Activated T-helper 17 cell treated with anti-CD3 and anti-CD28 coated beads, Interleukin-2, amount 50 U/mL, for 72 hours (primary cell): ENCODE measurements around the gene SAMD4A. TPM values are rescaled to one million over a fixed set of nuclear protein-coding genes. Genes with fewer than 3 reads are reported as not detected.
A peak's percentile ranks its signal among the peaks of the same experiment; 100 is the strongest.

ENCODE experiments used
- ATAC-seq: fragments of 150-1000 bp; cut with Tn5 transposase; replicated peaks from 2 replicates; pipeline ENCODE4 v1.10.0; 2021; ENCODE audit warnings: mild to moderate bottlenecking, moderate library complexity
- H3K27ac Mint-ChIP-seq: one replicate; pipeline ENCODE4 v1.8.0; 2022; ENCODE audit warnings: mixed read lengths
- H3K27me3 Mint-ChIP-seq: one replicate; pipeline ENCODE4 v1.8.0; 2022; ENCODE audit warnings: mixed read lengths
- H3K36me3 Mint-ChIP-seq: one replicate; pipeline ENCODE4 v1.8.0; 2022; ENCODE audit warnings: low read depth, mild to moderate bottlenecking, mixed read lengths
- H3K4me1 Mint-ChIP-seq: one replicate; pipeline ENCODE4 v1.8.0; 2022; ENCODE audit warnings: mixed read lengths
- H3K4me3 Mint-ChIP-seq: one replicate; pipeline ENCODE4 v1.8.0; 2022; ENCODE audit warnings: mild to moderate bottlenecking, mixed read lengths
- H3K9me3 Mint-ChIP-seq: one replicate; pipeline ENCODE4 v1.8.0; 2022; ENCODE audit warnings: mixed read lengths
- total RNA-seq, 2 donors: library from RNA; stranded (reverse); gene quantifications; one replicate each; pipeline ENCODE4 v1.2.3, GENCODE V29; 2022

SAMD4A gene
- total RNA-seq, 2 donors from 2014 or later: 3.2 to 4.4 TPM

DNA sequence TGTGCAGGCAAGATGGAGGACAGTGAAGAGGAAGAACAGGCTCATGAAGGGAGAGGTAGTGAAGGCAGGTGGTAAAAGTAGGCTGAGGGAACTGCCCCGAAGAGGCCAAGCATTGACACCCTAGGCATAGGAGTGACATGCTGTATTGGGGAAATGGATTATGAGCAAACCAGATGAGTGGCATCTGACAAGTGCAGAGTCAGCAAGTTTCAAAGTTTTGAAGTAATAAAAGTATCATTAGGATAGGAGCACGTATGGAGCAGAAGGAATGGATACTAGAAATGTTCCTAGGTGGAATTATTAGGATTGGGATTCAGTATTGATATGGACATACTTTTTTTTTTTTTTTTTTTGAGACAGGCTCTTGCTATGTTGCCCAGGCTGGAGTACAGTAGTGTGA lies 139.8 kb downstream of the SAMD4A start:
- no peak overlapping the region for H3K27ac Mint-ChIP-seq
- no peaks in the 10 kb centered on the region for H3K4me1 Mint-ChIP-seq
- no peak for ATAC-seq
- no peak overlapping the region for H3K4me3 Mint-ChIP-seq
- H3K9me3 Mint-ChIP-seq: no peaks in the 10 kb centered on the region
- no peaks in the 10 kb centered on the region for H3K27me3 Mint-ChIP-seq
- H3K36me3 Mint-ChIP-seq: no peaks in the 10 kb centered on the region

DNA sequence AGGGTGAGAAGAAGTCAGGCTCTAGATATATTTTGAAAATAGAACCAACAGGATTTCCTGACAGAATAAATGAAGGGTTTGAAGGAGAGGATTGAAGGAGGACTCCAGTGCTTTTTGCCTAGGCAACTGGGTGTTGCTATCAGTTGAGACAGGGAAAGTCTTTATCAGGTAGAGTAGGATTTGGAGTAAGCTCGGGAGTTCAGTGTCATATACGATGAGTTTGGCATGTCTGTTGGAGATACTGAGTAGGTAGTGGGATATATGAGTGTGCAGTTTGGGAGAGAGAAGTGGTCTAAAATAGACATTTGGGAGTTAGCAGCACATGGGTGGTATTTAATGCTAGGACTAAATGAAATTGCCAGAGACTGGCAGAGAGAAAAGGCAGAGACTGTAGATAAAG lies 141.2 kb downstream of the SAMD4A start:
- Mint-ChIP-seq H3K4me1 (no peaks in the 10 kb centered on the region), H3K4me3 (no peak overlapping the region), H3K27me3 (no peaks in the 10 kb centered on the region), H3K36me3 (no peaks in the 10 kb centered on the region), H3K27ac (no peak overlapping the region), H3K9me3 (no peaks in the 10 kb centered on the region)
- ATAC-seq: no peak

DNA sequence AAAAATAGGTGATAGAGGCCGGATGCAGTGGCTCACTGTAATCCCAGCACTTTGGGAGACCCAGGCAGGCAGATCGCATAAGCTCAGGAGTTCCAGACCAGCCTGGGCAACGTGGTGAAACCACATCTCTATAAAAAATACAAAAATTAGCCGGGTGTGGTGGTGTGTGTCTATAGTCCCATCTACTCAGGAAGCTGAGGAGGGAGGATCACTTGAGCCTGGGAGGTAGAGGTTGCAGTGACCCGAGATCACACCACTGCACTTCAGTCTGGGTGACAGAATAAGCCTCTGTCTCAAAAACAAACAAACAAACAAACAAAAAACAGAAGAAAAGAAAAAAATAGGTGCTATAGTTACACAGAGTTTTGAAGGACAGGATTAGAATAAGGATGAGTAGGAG lies 142.1 kb downstream of the SAMD4A start:
- H3K27me3 Mint-ChIP-seq: no peaks in the 10 kb centered on the region
- no peaks in the 10 kb centered on the region for H3K4me1 Mint-ChIP-seq
- no peak overlapping the region for H3K4me3 Mint-ChIP-seq
- H3K27ac Mint-ChIP-seq: no peak overlapping the region
- no peak for ATAC-seq
- H3K36me3 Mint-ChIP-seq: no peaks in the 10 kb centered on the region
- no peaks in the 10 kb centered on the region for H3K9me3 Mint-ChIP-seq

DNA sequence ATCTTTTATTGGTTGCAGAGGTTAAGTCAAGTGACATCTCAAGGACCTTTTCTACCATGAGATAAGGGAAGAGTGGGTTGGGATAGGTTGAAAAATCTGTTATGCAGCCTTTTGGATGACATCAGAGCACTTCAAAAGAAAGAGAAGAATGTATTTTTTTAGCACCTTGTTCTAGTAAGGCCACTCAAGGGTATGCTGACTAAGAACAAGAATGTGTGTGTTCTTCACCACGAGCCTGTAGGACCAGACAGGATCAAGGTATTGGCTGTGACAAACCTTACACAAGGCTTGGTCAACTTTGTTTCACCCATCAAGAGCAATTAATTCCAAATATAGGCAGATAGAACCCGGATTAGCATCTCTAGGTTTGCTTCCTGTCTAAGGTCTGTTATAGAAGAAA lies 142.5 kb downstream of the SAMD4A start:
- no peak overlapping the region for H3K27ac Mint-ChIP-seq
- peak; percentile 92 for ATAC-seq

DNA sequence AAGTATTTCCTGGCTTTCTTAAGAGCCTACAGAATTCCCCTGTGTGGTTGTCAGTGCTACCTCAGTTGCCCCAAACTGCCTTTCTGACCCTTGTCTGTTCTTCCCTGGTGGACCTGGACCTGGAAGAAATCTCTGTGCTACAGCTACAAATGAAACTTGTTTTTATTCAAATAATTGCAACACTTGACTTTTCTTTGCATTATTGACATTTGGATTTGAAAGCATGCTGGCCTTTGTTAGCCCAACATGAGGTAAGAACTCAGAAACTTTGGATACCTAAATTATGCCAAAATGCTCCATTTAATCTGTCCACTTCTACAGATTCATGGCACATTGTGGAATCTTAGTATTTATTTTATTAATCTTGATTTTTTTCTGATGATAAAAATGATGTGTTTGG lies 142.9 kb downstream of the SAMD4A start:
- Mint-ChIP-seq H3K9me3 (no peaks in the 10 kb centered on the region), H3K27ac (no peak overlapping the region), H3K27me3 (peaks cover 4% of the 10 kb centered on the region), H3K36me3 (no peaks in the 10 kb centered on the region), H3K4me1 (no peaks in the 10 kb centered on the region), H3K4me3 (no peak overlapping the region)
- ATAC-seq: no peak

More for the DNA sequence above, 142.5 kb downstream of the SAMD4A start:
- Mint-ChIP-seq H3K27me3 (peaks cover 2% of the 10 kb centered on the region), H3K4me3 (no peak overlapping the region), H3K36me3 (no peaks in the 10 kb centered on the region), H3K4me1 (no peaks in the 10 kb centered on the region), H3K9me3 (no peaks in the 10 kb centered on the region)

DNA sequence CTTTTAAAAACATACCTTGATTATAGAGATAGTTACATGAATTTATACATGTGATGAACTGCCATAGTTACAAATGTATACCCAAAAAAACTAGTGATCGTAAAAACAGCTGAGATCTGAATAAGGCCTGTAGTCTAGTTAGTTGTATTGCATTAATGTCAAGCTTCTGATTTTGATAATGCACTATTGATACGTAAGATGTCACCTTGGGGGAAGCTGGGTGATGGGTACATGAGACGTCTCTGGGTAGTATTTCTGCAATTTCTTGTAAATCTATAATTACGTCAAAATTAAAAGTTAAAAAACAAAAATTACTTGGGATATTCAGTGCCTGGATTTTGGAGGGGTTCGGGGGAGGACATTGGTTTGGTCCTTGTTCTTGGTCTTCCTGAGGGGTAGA lies 144.4 kb downstream of the SAMD4A start:
- H3K27ac Mint-ChIP-seq: no peak overlapping the region
- H3K27me3 Mint-ChIP-seq: peaks cover 4% of the 10 kb centered on the region
- H3K4me3 Mint-ChIP-seq: no peak overlapping the region
- no peaks in the 10 kb centered on the region for H3K36me3 Mint-ChIP-seq
- H3K4me1 Mint-ChIP-seq: no peaks in the 10 kb centered on the region
- no peak for ATAC-seq
- H3K9me3 Mint-ChIP-seq: no peaks in the 10 kb centered on the region

DNA sequence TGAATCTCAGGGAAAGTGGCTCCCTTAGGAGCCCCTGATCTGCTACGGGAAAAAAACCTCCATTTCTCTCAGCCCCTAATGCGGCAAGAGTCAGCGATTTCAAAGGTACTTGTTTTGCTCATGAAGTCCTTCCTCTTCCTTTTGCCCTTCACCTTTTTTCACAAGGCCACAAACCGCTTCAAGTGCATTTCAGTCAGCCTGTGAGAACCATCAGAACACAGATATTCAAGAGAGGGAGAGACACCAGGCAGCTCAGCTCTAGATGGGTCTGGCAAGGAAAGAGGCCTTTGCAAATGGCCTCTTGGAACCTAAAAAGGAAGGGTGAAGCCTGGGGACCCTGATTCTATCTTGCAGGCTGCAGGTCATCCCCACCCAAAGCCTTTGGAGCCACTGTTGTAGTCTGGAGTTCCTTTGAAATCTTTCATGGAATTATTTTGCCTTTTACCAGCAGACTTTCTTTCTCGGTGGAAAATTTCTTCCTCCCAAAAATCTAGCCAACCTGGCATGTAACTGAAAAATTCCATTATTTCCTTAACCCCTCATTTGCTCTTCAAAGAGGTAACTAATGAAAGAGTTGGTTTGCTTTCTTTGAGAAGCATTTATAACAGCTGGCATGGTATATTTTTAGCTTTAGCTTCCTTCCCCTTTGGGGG lies 145.0 kb downstream of the SAMD4A start:
- ATAC-seq: no peak
- no peaks in the 10 kb centered on the region for H3K9me3 Mint-ChIP-seq
- no peaks in the 10 kb centered on the region for H3K36me3 Mint-ChIP-seq
- H3K4me3 Mint-ChIP-seq: no peak overlapping the region
- no peak overlapping the region for H3K27ac Mint-ChIP-seq
- H3K27me3 Mint-ChIP-seq: peaks cover 4% of the 10 kb centered on the region
- H3K4me1 Mint-ChIP-seq: no peaks in the 10 kb centered on the region

DNA sequence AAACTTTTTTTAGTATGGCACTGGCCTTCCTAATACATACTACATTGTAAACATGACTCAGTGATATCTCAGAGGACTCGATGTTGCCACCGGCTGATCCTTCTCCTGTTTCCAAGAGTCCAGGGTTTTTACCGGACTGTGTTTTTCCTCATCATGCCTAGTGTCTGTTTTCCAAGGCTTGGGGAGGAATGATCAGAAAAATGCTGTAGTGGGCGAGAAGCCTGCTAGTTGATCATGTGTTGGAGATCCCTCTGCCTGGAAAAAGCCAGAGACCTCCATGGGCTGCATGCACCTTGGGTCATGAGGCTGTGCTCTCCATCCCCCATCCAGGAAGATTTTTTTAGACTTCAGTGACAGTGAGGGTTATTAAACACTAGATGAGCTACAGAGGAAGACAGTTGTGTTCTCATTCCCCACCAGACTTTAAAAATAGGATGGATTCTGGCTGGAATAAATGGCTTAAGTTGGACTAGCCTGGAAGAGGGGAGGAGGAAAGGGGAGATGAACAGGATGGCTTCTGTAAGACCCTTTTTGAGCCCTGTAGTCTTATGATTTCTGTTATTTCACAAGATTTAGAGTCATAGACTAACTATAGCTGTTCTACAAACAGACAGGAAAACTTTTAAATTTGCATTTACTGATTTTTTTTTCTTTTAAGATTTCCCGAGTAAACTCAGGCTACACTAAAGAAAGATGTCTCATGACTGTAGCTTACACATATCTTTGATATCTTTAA lies 145.7 kb downstream of the SAMD4A start:
- H3K4me1 Mint-ChIP-seq: no peaks in the 10 kb centered on the region
- H3K27ac Mint-ChIP-seq: no peak overlapping the region
- H3K36me3 Mint-ChIP-seq: no peaks in the 10 kb centered on the region
- no peak for ATAC-seq
- no peak overlapping the region for H3K4me3 Mint-ChIP-seq
- no peaks in the 10 kb centered on the region for H3K9me3 Mint-ChIP-seq
- H3K27me3 Mint-ChIP-seq: peaks cover 4% of the 10 kb centered on the region

DNA sequence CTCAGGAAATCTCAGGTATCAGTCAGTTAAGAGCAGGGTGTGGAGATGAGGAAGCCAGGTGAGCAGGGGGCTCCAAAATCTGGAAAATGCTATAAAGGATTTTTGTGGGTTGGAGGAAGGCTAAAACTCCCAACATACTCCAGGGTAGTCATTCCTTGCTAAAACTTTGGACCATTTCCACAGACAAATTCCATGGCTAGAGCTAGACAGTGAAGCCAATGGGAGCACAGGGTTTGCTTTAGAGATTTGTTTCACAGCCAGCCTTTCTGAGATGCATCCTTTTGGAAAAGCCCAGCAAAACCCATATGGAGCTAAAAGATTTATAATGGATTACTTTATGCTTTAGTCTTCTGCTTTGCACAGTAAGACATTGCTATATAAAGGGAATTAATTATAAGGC lies 146.5 kb downstream of the SAMD4A start:
- H3K9me3 Mint-ChIP-seq: no peaks in the 10 kb centered on the region
- peaks cover 4% of the 10 kb centered on the region for H3K27me3 Mint-ChIP-seq
- H3K36me3 Mint-ChIP-seq: no peaks in the 10 kb centered on the region
- no peak for ATAC-seq
- no peak overlapping the region for H3K4me3 Mint-ChIP-seq
- H3K4me1 Mint-ChIP-seq: no peaks in the 10 kb centered on the region
- H3K27ac Mint-ChIP-seq: no peak overlapping the region

DNA sequence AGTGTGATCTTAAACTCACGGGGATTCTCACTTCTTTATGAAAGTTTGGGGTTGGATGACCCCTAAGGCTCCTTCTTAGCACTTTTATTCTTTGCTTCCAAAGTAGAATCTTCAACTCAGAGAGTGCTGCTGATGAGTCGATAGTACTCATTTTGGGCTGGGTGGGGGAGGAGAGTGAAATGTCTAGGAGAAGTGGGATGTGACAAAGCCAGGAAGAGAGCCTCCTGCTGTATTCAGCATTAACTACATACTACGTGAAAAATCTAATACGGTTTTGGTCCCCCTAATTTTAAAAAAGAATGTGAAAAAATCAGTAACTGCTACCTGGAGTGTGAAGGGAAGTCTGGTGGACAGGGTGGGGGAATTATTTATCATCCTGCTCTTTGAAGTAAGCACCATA lies 148.3 kb downstream of the SAMD4A start:
- no peaks in the 10 kb centered on the region for H3K36me3 Mint-ChIP-seq
- H3K27ac Mint-ChIP-seq: no peak overlapping the region
- ATAC-seq: no peak
- H3K27me3 Mint-ChIP-seq: peaks cover 7% of the 10 kb centered on the region
- H3K9me3 Mint-ChIP-seq: no peaks in the 10 kb centered on the region
- no peak overlapping the region for H3K4me3 Mint-ChIP-seq
- H3K4me1 Mint-ChIP-seq: no peaks in the 10 kb centered on the region

DNA sequence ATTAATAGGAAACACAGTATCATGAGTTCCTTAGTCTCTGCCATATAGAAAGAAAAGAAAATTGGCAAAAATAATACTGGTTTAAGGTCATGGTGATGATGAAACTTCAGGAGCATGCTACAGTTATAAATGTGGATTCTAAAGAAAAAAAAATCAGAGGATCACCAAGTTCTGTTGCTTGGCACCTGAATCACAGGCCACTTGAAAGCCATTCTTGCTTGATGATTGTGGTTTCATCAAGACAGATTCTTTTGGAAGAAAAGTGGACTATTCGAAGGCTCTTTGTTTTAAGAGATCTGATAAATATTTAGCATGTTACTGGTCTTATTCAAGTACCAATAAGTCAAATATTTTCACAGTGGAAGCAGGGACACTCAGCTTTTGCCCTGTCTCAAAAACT lies 148.9 kb downstream of the SAMD4A start:
- H3K4me1 Mint-ChIP-seq: peaks cover 1% of the 10 kb centered on the region
- peaks cover 7% of the 10 kb centered on the region for H3K27me3 Mint-ChIP-seq
- no peaks in the 10 kb centered on the region for H3K9me3 Mint-ChIP-seq
- ATAC-seq: no peak
- no peaks in the 10 kb centered on the region for H3K36me3 Mint-ChIP-seq
- no peak overlapping the region for H3K4me3 Mint-ChIP-seq
- H3K27ac Mint-ChIP-seq: no peak overlapping the region

DNA sequence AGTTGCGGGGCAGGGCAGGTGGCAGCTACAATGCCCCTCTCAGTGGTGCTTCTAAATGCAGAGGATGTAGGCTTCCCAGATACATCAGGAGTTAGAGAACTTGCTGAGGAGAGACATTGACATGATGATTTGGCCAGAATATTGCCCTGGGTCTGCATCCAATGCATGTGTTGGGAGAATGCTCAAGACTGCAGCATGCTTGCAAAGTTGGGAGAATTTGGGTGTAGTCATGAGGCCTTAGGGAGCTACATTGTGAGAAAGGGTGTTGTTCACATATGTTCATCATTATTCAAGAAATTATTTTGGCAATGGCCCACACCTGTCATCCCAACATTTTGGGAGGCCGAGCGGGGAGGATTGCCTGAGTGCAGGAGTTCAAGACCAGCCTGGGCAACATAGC lies 149.9 kb downstream of the SAMD4A start:
- no peak overlapping the region for H3K4me3 Mint-ChIP-seq
- no peaks in the 10 kb centered on the region for H3K36me3 Mint-ChIP-seq
- H3K4me1 Mint-ChIP-seq: peaks cover 4% of the 10 kb centered on the region
- H3K27me3 Mint-ChIP-seq: peaks cover 7% of the 10 kb centered on the region
- ATAC-seq: no peak
- H3K9me3 Mint-ChIP-seq: no peaks in the 10 kb centered on the region
- H3K27ac Mint-ChIP-seq: no peak overlapping the region

DNA sequence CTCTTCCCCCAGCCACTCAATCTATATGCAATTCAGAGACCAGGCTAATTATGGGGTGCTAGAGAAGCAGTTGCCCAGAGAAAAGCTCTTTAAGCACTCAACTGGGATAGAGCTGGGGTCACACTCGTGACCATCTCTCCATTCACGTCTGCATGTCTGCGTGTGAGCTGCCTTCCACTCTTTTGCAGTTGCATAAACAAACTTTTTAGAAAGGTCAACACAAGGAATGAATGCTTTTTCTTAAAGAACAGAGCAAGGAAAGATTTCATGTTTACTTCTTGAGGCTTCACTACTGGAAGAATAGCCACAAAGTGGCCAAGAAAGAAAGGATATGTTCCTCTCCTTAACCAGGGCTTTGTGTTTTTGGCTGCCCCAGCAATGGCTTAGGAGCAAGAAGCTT lies 151.1 kb downstream of the SAMD4A start:
- Mint-ChIP-seq H3K36me3 (no peaks in the 10 kb centered on the region), H3K27ac (no peak overlapping the region), H3K27me3 (peaks cover 7% of the 10 kb centered on the region), H3K9me3 (no peaks in the 10 kb centered on the region), H3K4me1 (peaks cover 4% of the 10 kb centered on the region), H3K4me3 (no peak overlapping the region)
- ATAC-seq: no peak

DNA sequence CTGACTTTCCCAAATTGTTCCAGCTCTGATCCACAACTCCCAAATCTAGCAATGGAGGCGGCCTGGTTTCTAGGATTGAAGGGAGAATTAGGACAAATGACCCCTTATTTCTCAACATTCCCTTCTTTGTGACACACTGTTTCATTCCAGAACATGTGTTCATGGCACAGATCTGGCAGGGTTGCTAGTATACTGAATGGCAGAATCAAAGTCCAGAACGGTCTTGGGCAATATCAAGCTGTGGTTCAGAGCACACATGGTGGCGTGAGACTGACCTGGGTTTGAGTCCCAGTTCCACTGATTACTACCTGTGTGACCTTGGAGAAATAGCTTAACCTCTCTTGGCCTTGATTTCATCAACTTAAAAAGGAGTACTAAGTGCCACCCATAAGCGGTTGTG lies 152.5 kb downstream of the SAMD4A start:
- Mint-ChIP-seq H3K27me3 (peaks cover 8% of the 10 kb centered on the region), H3K4me3 (no peak overlapping the region), H3K36me3 (no peaks in the 10 kb centered on the region), H3K9me3 (no peaks in the 10 kb centered on the region), H3K27ac (no peak overlapping the region), H3K4me1 (peaks cover 4% of the 10 kb centered on the region)
- no peak for ATAC-seq

DNA sequence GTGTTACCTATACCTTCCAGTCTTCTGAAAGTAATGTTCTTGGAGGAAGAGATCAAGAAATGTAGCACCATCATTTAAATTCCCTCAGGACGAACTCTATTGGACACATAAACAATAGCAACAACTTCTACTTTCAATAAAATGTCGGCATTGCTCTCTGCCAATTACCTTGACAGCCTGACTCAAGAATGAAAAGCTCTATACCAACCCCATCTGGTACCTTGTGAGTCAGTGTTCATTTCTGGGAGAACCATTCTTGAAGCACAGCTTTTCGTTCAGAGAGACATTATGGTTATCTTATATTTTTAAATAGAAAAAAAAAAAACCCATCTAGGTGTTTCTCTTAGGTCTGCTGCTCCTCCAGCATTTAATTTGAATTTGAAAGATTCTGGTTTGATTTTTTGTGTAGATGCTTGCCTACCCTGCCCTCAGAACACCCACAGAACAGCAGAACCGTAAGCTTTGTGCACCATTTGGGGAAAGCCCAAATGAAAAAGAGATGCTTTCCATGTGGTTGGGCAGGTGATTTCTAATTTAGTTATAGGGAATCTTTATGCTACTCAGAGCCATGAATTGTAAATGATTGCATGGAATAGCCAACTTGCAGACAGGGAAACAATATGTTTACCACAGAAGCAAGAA lies 156.0 kb downstream of the SAMD4A start:
- Mint-ChIP-seq H3K9me3 (no peaks in the 10 kb centered on the region), H3K4me3 (no peak overlapping the region), H3K4me1 (peaks cover 4% of the 10 kb centered on the region), H3K27me3 (peaks cover 10% of the 10 kb centered on the region), H3K36me3 (no peaks in the 10 kb centered on the region), H3K27ac (no peak overlapping the region)
- no peak for ATAC-seq
